HG03565 (cell line): ENCODE results near the gene MANEA.
"Not testable (repeated sequence)": the region's sequence is repeated elsewhere in the genome, so short reads cannot be mapped to it uniquely, and the experiment has no call there.

Experiments used
- ATAC-seq: cut with Tn5 transposase; IDR thresholded peaks from one replicate; pipeline ENCODE4 v1.9.1; 2021; ENCODE audit warnings: mild to moderate bottlenecking, moderate library complexity; ENCODE audit not compliant: unreplicated experiment

Gene MANEA

GRCh38 chr6:95584226-95584625 lies 6.9 kb downstream of the MANEA start:
- not testable (repeated sequence) for ATAC-seq

- ATAC-seq, result no peak
Observed at GRCh38 chr6:95587989-95588388, 10.7 kb downstream of the MANEA start.

DNA sequence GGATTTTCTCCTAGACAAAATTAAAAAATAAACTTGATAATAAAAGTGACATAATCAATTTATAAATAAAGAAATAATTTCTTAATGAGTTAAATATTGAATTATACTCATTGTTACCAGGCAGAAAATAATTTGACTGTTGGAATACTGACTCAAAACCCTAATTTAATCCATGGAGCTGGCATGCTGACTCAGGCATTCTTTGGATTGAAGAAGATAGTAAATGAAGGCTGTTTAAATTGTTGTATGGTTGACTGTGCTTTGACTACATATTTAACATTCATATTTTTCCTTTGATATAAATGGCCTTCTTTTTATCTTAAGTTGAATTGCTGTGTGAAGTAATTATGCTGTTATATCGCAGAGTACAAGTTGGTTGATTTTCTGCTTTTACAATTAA lies 11.7 kb downstream of the MANEA start:
- no peak for ATAC-seq

GRCh38 chr6:95589826-95590570 lies 12.7 kb downstream of the MANEA start:
- no peak for ATAC-seq

- ATAC-seq, result no peak
Observed at GRCh38 chr6:95593025-95593424, 15.7 kb downstream of the MANEA start.

GRCh38 chr6:95596021-95596420 lies 18.7 kb downstream of the MANEA start:
- ATAC-seq, result no peak

DNA sequence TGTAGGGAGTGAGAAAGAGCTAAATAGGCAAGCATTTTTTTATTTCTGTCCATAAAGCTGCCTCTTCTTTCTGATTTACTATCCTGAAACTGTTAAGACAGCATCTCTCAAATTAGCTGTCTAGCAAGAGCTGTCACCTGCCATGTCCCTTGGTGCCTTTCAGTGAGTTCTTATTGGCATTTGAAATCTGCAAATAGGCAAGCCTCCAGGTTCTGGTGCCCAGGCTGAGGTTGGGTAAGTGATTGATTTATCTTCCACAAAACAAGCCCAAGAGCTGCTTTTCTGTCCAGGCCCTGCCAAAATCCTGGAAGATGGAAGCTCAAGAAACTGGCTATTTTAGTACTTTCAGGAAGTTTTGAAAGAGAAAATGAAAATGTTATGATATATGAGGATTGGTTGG lies 22.4 kb downstream of the MANEA start:
- no peak for ATAC-seq

DNA sequence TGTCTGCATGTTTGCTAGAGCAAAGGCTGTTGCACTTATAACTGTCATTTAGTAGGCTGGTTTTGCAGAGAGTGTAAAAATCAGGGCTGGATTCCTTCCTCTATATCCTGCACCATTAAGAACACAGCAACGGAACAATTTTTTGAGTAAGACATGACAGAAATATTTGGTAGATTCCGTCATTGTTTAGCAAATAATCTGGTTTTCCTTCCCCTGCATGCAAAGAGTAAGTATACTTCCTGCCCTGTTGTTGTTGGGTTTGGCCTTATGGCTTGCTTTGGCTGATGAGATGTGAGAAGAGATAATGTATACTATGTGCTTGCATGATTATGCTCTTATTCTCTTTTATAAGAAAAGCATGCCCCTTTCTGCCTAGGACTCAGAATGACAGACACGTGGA lies 23.8 kb downstream of the MANEA start:
- no peak for ATAC-seq

GRCh38 chr6:95614094-95614493 lies 36.8 kb downstream of the MANEA start:
- no peak for ATAC-seq

GRCh38 chr6:95629551-95629950 lies 52.2 kb downstream of the MANEA start:
- no peak for ATAC-seq

DNA sequence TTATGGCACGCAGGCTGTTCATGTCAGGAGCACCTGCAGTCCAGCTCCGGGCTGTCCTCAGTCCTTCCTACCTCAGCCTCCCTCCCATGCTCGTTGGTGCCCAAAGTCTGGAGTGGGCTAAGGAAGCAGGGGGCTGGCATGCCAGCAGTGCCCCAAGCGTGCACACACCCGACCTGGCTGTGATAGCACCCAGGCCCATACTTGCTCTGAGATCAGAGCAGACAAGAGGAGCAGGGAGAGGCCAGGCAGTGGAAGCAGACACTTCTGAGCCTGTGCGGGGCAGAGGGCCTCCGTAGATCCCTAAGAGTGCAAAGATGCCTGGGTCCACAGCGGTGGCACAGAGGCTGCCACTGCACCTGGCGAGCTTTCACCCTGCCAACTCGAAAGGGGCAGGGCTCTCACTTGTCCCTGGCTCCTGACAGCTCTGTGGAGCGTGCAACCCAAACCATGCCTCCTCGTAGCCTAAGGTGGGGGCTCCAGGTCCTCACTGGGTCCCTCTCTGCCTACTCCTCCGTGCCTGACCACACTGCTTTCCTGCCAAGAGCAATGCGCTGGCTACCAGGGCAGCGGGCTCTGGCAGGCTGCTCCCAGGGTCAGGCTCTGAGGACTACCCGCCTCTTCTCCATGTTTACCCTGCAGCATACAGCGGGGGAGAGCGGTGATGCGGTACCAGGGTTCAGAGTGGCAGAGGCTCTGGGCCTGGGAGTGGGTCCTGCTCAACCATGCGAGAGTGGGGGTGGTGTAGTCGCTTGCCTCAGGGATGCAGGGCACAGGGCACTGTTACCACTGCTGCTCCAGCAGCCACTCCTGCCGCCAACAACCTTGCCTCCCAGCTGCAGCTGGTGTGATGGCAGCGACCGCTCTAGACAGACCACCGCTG lies 59.5 kb downstream of the MANEA start:
- ATAC-seq, result no peak

DNA sequence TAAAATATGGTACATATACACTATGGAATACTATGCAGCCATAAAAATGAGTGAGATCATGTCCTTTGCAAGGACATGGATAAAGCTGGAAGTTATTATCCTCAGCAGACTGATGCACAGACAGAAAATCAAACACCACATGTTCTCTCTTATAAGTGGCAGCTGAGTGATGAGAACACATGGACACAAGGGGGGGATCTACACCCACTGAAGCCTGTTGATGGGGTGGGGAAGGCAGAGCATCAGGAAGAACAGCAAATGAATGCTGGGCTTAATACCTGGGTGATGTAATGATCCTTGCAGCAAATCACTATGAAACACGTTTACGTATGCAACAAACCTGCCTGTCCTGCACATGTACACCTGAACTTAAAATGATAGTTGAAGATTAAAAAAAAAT lies 71.3 kb downstream of the MANEA start:
- ATAC-seq, result no peak

GRCh38 chr6:95649451-95649850 lies 72.1 kb downstream of the MANEA start:
- no peak for ATAC-seq

DNA sequence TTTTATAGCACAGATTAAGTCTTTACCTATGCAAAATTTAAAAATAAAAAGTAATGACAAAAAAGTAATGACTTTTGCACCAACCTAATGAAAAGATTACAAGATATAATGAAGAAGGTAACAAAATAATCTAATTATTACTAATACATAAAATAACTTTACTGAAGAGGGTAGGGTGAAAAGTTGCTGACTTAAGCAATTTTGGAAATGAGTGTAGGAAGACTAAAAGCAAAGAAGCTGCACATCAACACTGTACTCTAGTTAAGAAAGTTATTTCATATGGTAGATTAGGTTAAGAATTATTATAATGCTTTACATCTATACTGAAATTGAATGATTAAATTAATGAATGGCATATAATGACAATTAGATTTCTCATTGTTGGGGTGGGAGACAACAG lies 76.8 kb downstream of the MANEA start:
- no peak for ATAC-seq

- ATAC-seq, result no peak
Observed at GRCh38 chr6:95658886-95659285, 81.6 kb downstream of the MANEA start.
